HEK293 (cell line): ENCODE results near the gene PNMA8A.

ENCODE experiments used
- BCL11A ChIP-seq: fragments of 450-650 bp; formaldehyde crosslinking; IDR thresholded peaks from 2 replicates; pipeline ENCODE4 v1.5.1; 2016; ENCODE audit warnings: low read depth, missing biosample characterization, missing genetic modification characterization
- ZFP69B ChIP-seq: fragments of 450-650 bp; formaldehyde crosslinking; IDR thresholded peaks from 2 replicates; pipeline ENCODE4 v1.5.1; 2016; ENCODE audit warnings: missing biosample characterization, missing genetic modification characterization
- ZNF776 ChIP-seq: fragments of 450-650 bp; formaldehyde crosslinking; IDR thresholded peaks from 2 replicates; pipeline ENCODE4 v1.5.0; 2017; ENCODE audit warnings: missing biosample characterization, missing genetic modification characterization, borderline replicate concordance

- TF ChIP-seq ZFP69B (tag by site-specific recombination) = no peak
- TF ChIP-seq BCL11A (tag by site-specific recombination) = no peak
- no peak for TF ChIP-seq ZNF776 (tag by site-specific recombination)
Measured at GRCh38 chr19:46466536-46467196, 4.7 kb downstream of the PNMA8A start.
